ENCODE measurements around the gene CLEC4M.

CLEC4M gene

GRCh38 chr19:7731615-7732014 is 31.4 kb upstream of the CLEC4M start:
- no peaks in the 10 kb centered on the region for H3K9me3 ChIP-seq (ENCODE audit: control insufficient read depth, low read depth, low read length)
- no peaks in the 10 kb centered on the region for H3K4me1 ChIP-seq (ENCODE audit: control insufficient read depth, low read depth, low read length)
- H3K4me3 ChIP-seq (ENCODE audit: low read length) = no peak overlapping the region
- H3K9ac ChIP-seq (ENCODE audit: low read length) = no peak overlapping the region
- no peaks in the 10 kb centered on the region for H3K36me3 ChIP-seq (ENCODE audit: control insufficient read depth, low read depth, low read length)
- peaks cover 78% of the 10 kb centered on the region for H3K27me3 ChIP-seq (ENCODE audit: control insufficient read depth, insufficient read depth, low read length)
- H3K27ac ChIP-seq (ENCODE audit: low read length) = no peak overlapping the region

GRCh38 chr19:7732045-7732444 is 31.0 kb upstream of the CLEC4M start, which contains the start of gene CLEC4G:
CLEC4G (minus strand) TSS chr19:7732110; CDS start chr19:7732102, 8 bp downstream.
- Histone ChIP-seq H3K36me3 (ENCODE audit: control insufficient read depth, low read depth, low read length) (no peaks in the 10 kb centered on the region), H3K4me3 (ENCODE audit: low read length) (no peak within 1 kb of the TSS), H3K27me3 (ENCODE audit: control insufficient read depth, insufficient read depth, low read length) (peaks cover 78% of the 10 kb centered on the region), H3K27ac (ENCODE audit: low read length) (no peak within 1 kb of the TSS), H3K4me1 (ENCODE audit: control insufficient read depth, low read depth, low read length) (no peaks in the 10 kb centered on the region), H3K9me3 (ENCODE audit: control insufficient read depth, low read depth, low read length) (no peaks in the 10 kb centered on the region), H3K9ac (ENCODE audit: low read length) (no peak within 1 kb of the TSS)

- H3K4me3 ChIP-seq (ENCODE audit: low read length) = no peak overlapping the region
- no peak overlapping the region for H3K9ac ChIP-seq (ENCODE audit: low read length)
- H3K27ac ChIP-seq (ENCODE audit: low read length) = no peak overlapping the region
- peaks cover 65% of the 10 kb centered on the region for H3K27me3 ChIP-seq (ENCODE audit: control insufficient read depth, insufficient read depth, low read length)
- H3K4me1 ChIP-seq (ENCODE audit: control insufficient read depth, low read depth, low read length) = no peaks in the 10 kb centered on the region
- no peaks in the 10 kb centered on the region for H3K9me3 ChIP-seq (ENCODE audit: control insufficient read depth, low read depth, low read length)
- no peaks in the 10 kb centered on the region for H3K36me3 ChIP-seq (ENCODE audit: control insufficient read depth, low read depth, low read length)
Observed at GRCh38 chr19:7733376-7733775, 29.7 kb upstream of the CLEC4M start.

GRCh38 chr19:7734220-7735203 is 28.5 kb upstream of the CLEC4M start:
- Histone ChIP-seq H3K9me3 (ENCODE audit: control insufficient read depth, low read depth, low read length) (no peaks in the 10 kb centered on the region), H3K27ac (ENCODE audit: low read length) (no peak overlapping the region), H3K36me3 (ENCODE audit: control insufficient read depth, low read depth, low read length) (no peaks in the 10 kb centered on the region), H3K4me1 (ENCODE audit: control insufficient read depth, low read depth, low read length) (no peaks in the 10 kb centered on the region), H3K27me3 (ENCODE audit: control insufficient read depth, insufficient read depth, low read length) (peaks cover 54% of the 10 kb centered on the region), H3K4me3 (ENCODE audit: low read length) (no peak overlapping the region), H3K9ac (ENCODE audit: low read length) (no peak overlapping the region)

- Histone ChIP-seq H3K9ac (ENCODE audit: low read length) (no peak overlapping the region), H3K27me3 (ENCODE audit: control insufficient read depth, insufficient read depth, low read length) (peaks cover 38% of the 10 kb centered on the region), H3K36me3 (ENCODE audit: control insufficient read depth, low read depth, low read length) (no peaks in the 10 kb centered on the region), H3K4me1 (ENCODE audit: control insufficient read depth, low read depth, low read length) (no peaks in the 10 kb centered on the region), H3K9me3 (ENCODE audit: control insufficient read depth, low read depth, low read length) (no peaks in the 10 kb centered on the region), H3K4me3 (ENCODE audit: low read length) (no peak overlapping the region), H3K27ac (ENCODE audit: low read length) (no peak overlapping the region)
Observed at GRCh38 chr19:7736148-7736547, 26.9 kb upstream of the CLEC4M start.

- H3K9me3 ChIP-seq (ENCODE audit: control insufficient read depth, low read depth, low read length) = no peaks in the 10 kb centered on the region
- H3K4me1 ChIP-seq (ENCODE audit: control insufficient read depth, low read depth, low read length) = no peaks in the 10 kb centered on the region
- no peak overlapping the region for H3K27ac ChIP-seq (ENCODE audit: low read length)
- no peak overlapping the region for H3K9ac ChIP-seq (ENCODE audit: low read length)
- H3K36me3 ChIP-seq (ENCODE audit: control insufficient read depth, low read depth, low read length) = no peaks in the 10 kb centered on the region
- no peak overlapping the region for H3K4me3 ChIP-seq (ENCODE audit: low read length)
- H3K27me3 ChIP-seq (ENCODE audit: control insufficient read depth, insufficient read depth, low read length) = peaks cover 27% of the 10 kb centered on the region
Observed at GRCh38 chr19:7737215-7737614, 25.8 kb upstream of the CLEC4M start.

- H3K4me1 ChIP-seq (ENCODE audit: control insufficient read depth, low read depth, low read length) = no peaks in the 10 kb centered on the region
- no peak overlapping the region for H3K27ac ChIP-seq (ENCODE audit: low read length)
- H3K36me3 ChIP-seq (ENCODE audit: control insufficient read depth, low read depth, low read length) = no peaks in the 10 kb centered on the region
- H3K9me3 ChIP-seq (ENCODE audit: control insufficient read depth, low read depth, low read length) = no peaks in the 10 kb centered on the region
- no peak overlapping the region for H3K4me3 ChIP-seq (ENCODE audit: low read length)
- no peak overlapping the region for H3K9ac ChIP-seq (ENCODE audit: low read length)
- H3K27me3 ChIP-seq (ENCODE audit: control insufficient read depth, insufficient read depth, low read length) = peaks cover 20% of the 10 kb centered on the region
Observed at GRCh38 chr19:7738023-7738422, 25.0 kb upstream of the CLEC4M start.

- Histone ChIP-seq H3K9me3 (ENCODE audit: control insufficient read depth, low read depth, low read length) (no peaks in the 10 kb centered on the region), H3K27ac (ENCODE audit: low read length) (no peak overlapping the region), H3K4me1 (ENCODE audit: control insufficient read depth, low read depth, low read length) (no peaks in the 10 kb centered on the region), H3K4me3 (ENCODE audit: low read length) (no peak overlapping the region), H3K27me3 (ENCODE audit: control insufficient read depth, insufficient read depth, low read length) (peaks cover 14% of the 10 kb centered on the region), H3K9ac (ENCODE audit: low read length) (no peak overlapping the region), H3K36me3 (ENCODE audit: control insufficient read depth, low read depth, low read length) (no peaks in the 10 kb centered on the region)
Observed at GRCh38 chr19:7739211-7739755, 23.8 kb upstream of the CLEC4M start.

- H3K27me3 ChIP-seq (ENCODE audit: control insufficient read depth, insufficient read depth, low read length) = peaks cover 6% of the 10 kb centered on the region
Observed at GRCh38 chr19:7739801-7740681, 23.0 kb upstream of the CLEC4M start.

GRCh38 chr19:7740682-7741054 is 22.4 kb upstream of the CLEC4M start:
- Histone ChIP-seq H3K4me1 (ENCODE audit: control insufficient read depth, low read depth, low read length) (no peaks in the 10 kb centered on the region), H3K9me3 (ENCODE audit: control insufficient read depth, low read depth, low read length) (no peaks in the 10 kb centered on the region), H3K4me3 (ENCODE audit: low read length) (no peak overlapping the region), H3K27ac (ENCODE audit: low read length) (no peak overlapping the region), H3K27me3 (ENCODE audit: control insufficient read depth, insufficient read depth, low read length) (peaks cover 2% of the 10 kb centered on the region), H3K36me3 (ENCODE audit: control insufficient read depth, low read depth, low read length) (no peaks in the 10 kb centered on the region), H3K9ac (ENCODE audit: low read length) (no peak overlapping the region)

More at GRCh38 chr19:7739801-7740681, 23.0 kb upstream of the CLEC4M start:
- H3K4me3 ChIP-seq (ENCODE audit: low read length) = no peak overlapping the region
- no peaks in the 10 kb centered on the region for H3K4me1 ChIP-seq (ENCODE audit: control insufficient read depth, low read depth, low read length)
- no peaks in the 10 kb centered on the region for H3K9me3 ChIP-seq (ENCODE audit: control insufficient read depth, low read depth, low read length)
- H3K27ac ChIP-seq (ENCODE audit: low read length) = no peak overlapping the region
- H3K36me3 ChIP-seq (ENCODE audit: control insufficient read depth, low read depth, low read length) = no peaks in the 10 kb centered on the region
- no peak overlapping the region for H3K9ac ChIP-seq (ENCODE audit: low read length)

- Histone ChIP-seq H3K9ac (ENCODE audit: low read length) (no peak overlapping the region), H3K27me3 (ENCODE audit: control insufficient read depth, insufficient read depth, low read length) (no peaks in the 10 kb centered on the region), H3K36me3 (ENCODE audit: control insufficient read depth, low read depth, low read length) (no peaks in the 10 kb centered on the region), H3K4me1 (ENCODE audit: control insufficient read depth, low read depth, low read length) (peaks cover 6% of the 10 kb centered on the region), H3K27ac (ENCODE audit: low read length) (no peak overlapping the region), H3K4me3 (ENCODE audit: low read length) (no peak overlapping the region), H3K9me3 (ENCODE audit: control insufficient read depth, low read depth, low read length) (no peaks in the 10 kb centered on the region)
Observed at GRCh38 chr19:7742575-7742974, 20.5 kb upstream of the CLEC4M start.

Data from iPS-18a (cell line).